HG03280 (cell line): ENCODE results near the gene CT45A1.
"Not testable (repeated sequence)": the region's sequence is repeated elsewhere in the genome, so short reads cannot be mapped to it uniquely, and the experiment has no call there.

Experiments used
- ATAC-seq: cut with Tn5 transposase; IDR thresholded peaks from one replicate; pipeline ENCODE4 v1.9.1; 2021; ENCODE audit warnings: mild to moderate bottlenecking, moderate library complexity; ENCODE audit not compliant: unreplicated experiment

CT45A1 gene, protein sequence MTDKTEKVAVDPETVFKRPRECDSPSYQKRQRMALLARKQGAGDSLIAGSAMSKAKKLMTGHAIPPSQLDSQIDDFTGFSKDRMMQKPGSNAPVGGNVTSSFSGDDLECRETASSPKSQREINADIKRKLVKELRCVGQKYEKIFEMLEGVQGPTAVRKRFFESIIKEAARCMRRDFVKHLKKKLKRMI

GRCh38 chrX:135713183-135713689 is at the start of gene CT45A1:
CT45A1 (plus strand) TSS chrX:135713639; CDS start chrX:135718941, 5,302 bp downstream.
- ATAC-seq = not testable (repeated sequence)

DNA sequence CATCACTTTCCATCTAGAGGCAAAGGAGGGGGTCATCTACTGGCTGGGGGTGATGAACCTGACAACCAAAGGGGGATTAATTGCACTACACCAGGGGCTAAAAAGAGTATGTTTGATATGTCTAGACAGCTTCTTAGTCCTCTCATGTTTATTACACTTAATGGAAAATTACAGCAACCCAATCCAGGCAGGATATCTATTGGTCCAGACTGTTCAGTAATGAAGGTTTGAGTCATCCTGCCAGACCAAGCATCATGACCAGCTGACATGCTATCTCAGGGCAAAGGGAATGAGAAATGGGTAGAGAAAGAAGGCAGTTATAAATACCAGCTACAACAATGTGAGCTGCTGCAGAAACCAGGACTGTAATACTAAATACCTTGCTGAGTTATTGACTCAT is 40.5 kb upstream of the CT45A1 start:
- not testable (repeated sequence) for ATAC-seq

- no peak for ATAC-seq
Observed at GRCh38 chrX:135688137-135688536, 25.3 kb upstream of the CT45A1 start.

DNA sequence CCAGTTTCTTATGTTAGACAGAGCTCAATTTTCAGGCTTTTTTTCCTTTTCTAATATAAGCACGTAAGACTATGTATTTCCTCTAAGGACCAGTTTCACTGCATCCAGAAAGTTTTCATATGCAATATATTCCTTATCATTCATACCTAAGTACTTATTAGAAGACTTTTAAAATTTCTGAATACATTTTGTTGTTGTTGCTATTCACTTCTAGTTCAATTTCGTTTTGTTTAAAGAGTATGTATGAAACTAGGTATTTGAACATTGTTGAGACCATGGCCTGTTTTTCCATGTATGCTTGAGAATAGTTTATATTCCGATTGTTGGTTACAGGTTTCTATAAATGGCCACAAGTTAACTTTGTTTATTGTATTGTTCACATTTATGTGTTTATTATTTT is 18.0 kb upstream of the CT45A1 start:
- ATAC-seq = no peak

- no peak for ATAC-seq
Observed at GRCh38 chrX:135697601-135698000, 15.8 kb upstream of the CT45A1 start.

DNA sequence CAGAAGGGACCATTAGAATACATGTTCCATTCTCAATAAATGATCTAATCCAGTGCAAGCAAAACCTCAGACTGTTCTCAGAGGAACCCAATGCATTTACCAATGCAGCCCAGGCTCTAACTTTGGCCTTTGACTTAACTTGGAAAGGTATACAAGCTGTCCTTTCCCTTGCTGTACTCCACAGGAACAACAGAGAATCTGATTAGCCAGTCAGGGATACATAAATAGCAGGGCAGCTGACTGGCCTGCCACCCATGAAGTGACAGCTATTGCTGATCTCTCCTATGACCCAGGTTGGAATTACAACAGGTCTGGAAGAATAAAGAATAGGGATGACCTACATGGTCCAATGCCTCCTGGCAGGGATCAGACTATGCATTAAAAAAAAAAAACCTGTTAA is 14.5 kb upstream of the CT45A1 start:
- no peak for ATAC-seq

- no peak for ATAC-seq
Observed at GRCh38 chrX:135707880-135708279, 5.6 kb upstream of the CT45A1 start.

GRCh38 chrX:135713795-135714194 is 356 bp downstream of the CT45A1 start:
- ATAC-seq = no peak

DNA sequence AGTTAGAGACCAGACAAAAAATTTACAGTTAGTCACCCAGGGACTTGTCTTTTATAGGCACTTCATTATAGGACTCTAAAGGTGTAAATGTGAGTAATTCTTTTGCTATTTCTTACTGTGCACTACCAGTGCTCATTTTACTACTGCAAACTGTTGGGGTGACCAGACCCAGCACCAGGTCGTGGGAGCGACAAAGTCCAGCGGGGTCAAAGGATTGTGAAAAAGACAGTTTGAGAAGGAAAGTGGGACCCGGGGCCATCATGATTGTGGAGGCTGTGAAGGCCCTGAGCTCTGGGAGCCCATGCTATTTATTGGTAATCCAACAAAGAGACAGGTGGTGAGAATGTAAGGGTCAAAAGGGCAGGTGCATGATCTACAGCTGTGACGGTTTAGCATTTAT is 21.2 kb downstream of the CT45A1 start:
- not testable (repeated sequence) for ATAC-seq

GRCh38 chrX:135737366-135738071 is 24.1 kb downstream of the CT45A1 start:
- ATAC-seq = no peak

DNA sequence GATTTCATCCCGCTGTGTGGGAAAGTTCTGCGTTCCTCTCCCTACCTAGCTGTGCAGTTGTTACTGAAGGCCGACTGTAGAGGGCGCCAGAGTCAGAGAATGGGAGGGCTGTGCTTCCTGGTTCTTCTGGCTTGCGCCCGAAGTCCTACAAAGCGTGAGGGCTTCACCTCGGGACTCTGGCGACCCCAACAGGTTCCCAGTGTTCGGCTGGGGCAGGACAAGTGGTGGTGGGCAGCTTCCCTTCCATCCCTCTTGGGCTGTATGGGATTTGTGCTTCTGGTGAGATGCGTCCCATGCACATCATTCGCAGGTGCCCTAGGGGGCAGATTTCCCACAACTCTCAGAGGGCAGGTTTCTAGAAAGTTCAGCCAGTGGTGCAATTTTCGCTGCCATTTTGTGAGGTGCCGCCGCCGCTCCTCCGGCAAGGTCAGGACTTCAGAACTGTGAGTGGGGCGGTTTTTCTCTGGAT is 27.3 kb downstream of the CT45A1 start:
- ATAC-seq = no peak

DNA sequence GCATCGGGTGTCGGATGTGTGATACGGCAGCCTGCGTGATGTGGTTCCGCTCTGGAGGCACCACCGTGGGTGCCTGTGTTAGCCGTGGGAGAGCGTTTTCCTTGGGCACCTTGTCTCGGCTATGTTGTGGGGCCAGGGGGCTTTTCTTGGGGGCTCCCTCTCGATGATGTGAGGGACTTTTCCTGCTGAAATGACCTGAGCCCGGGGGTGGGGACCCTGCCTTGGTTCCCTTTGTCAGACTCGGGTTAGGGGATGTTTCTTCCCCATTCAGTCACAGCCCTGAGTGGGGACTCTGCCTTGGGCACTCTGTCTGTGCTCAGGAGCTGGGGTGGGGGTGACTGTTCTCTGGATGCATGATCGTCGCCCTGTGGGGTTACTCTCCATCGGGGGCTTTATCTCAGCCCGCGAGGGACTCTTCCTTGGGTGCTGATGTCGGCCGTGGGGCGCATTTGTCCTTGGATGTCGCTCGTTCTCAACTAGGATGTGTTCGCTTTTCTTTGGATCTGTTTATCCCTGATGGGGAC is 27.8 kb downstream of the CT45A1 start:
- no peak for ATAC-seq

- not testable (repeated sequence) for ATAC-seq
Observed at GRCh38 chrX:135744739-135745138, 31.3 kb downstream of the CT45A1 start.

DNA sequence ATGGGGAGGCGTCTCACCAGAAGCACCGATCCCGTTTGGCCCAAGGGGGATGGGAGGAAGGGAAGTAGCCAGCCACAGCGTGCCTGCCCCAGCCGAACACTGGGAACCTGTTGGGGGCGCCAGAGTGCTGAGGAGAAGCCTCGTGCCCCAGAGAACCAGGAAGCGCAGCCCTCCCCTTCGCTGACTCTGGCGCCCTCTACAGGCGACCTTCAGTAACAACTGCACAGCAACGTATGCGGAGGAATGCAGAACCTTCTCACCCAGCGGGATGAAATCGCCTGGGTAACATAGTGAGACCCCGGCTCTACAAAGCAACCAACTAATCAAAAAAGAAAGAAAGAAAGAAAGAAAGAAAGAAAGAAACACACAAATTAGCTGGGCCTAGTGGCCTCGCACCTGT is 54.7 kb downstream of the CT45A1 start, which contains the start of gene CT45A3:
TSS of gene CT45A3 (minus strand) at position 101 of the 400 bp plus-strand sequence. CDS start 3,747 bp downstream, outside the sequence.
- ATAC-seq = not testable (repeated sequence)
